NT2/D1 (cell line): ENCODE data around the gene PPP1CC.

ENCODE experiments used
- SUZ12 ChIP-seq: IDR thresholded peaks from 2 replicates; pipeline ENCODE4 v1.6.1; 2011; ENCODE audit not compliant: insufficient read length, insufficient read depth; ENCODE audit errors: extremely low read depth
- YY1 ChIP-seq: IDR thresholded peaks from 2 replicates; pipeline ENCODE4 v1.6.1; 2011; ENCODE audit not compliant: insufficient read length, insufficient read depth

DNA sequence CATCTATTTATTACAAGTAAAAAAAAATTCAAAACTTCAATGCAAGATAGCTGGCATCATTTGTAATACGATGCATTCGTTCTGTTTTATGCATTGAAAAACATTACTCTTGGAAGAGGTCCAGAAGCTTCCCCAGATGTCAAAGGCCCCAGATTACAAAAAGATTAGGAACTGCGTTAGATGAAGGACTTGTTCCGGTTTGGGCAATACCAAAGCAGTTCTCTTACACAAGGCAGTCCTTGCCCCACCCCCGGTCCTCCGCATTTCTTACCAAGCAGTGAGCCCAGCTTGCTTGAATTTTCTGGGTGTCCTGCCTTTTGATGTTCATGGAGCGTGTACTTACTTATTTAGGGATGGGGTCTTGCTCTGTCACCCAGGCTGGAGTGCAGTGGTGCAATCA, 49.0 kb downstream of the PPP1CC start:
- TF ChIP-seq SUZ12 (no peak), YY1 (no peak)
